ENCODE data around the gene INAFM1.
"Not testable (repeated sequence)": the region's sequence is repeated elsewhere in the genome, so short reads cannot be mapped to it uniquely, and the experiment has no call there.

The INAFM1 gene

GRCh38 chr19:47240996-47241918, 33.4 kb upstream of the INAFM1 start:
- DNase-seq (ENCODE audit: low read depth), result peak; percentile 80

GRCh38 chr19:47241919-47242577, 32.6 kb upstream of the INAFM1 start:
- no peak for DNase-seq (ENCODE audit: low read depth)

- DNase-seq (ENCODE audit: low read depth), result no peak
These were observed 31.3 kb upstream of the INAFM1 start for GRCh38 chr19:47243364-47243775.

- DNase-seq (ENCODE audit: low read depth), result peak; percentile 95
These were observed 30.7 kb upstream of the INAFM1 start for GRCh38 chr19:47243776-47244547.

GRCh38 chr19:47247308-47247990, 27.2 kb upstream of the INAFM1 start:
- peak; percentile 62 for DNase-seq (ENCODE audit: low read depth)

GRCh38 chr19:47253016-47253415, 21.7 kb upstream of the INAFM1 start:
- not testable (repeated sequence) for DNase-seq (ENCODE audit: low read depth)

GRCh38 chr19:47253467-47253881, 21.2 kb upstream of the INAFM1 start:
- peak; percentile 80 for DNase-seq (ENCODE audit: low read depth)

GRCh38 chr19:47253970-47254369, 20.7 kb upstream of the INAFM1 start:
- DNase-seq (ENCODE audit: low read depth), result no peak

GRCh38 chr19:47255879-47256692, 18.6 kb upstream of the INAFM1 start, which contains the start of gene CCDC9:
TSS of gene CCDC9 (plus strand) at chr19:47256525. CDS start at chr19:47258401, 1,876 bp downstream.
- DNase-seq (ENCODE audit: low read depth), result peak; percentile 95

GRCh38 chr19:47256693-47257410, 17.8 kb upstream of the INAFM1 start:
- peak; percentile 96 for DNase-seq (ENCODE audit: low read depth)

- DNase-seq (ENCODE audit: low read depth), result peak; percentile 10
These were observed 17.1 kb upstream of the INAFM1 start for GRCh38 chr19:47257411-47258169.

- DNase-seq (ENCODE audit: low read depth), result no peak
These were observed 16.3 kb upstream of the INAFM1 start for GRCh38 chr19:47258434-47258833.

- DNase-seq (ENCODE audit: low read depth), result no peak
These were observed 15.7 kb upstream of the INAFM1 start for GRCh38 chr19:47258895-47259555.

GRCh38 chr19:47260476-47260875, 14.2 kb upstream of the INAFM1 start:
- no peak for DNase-seq (ENCODE audit: low read depth)

GRCh38 chr19:47261946-47262793, 12.5 kb upstream of the INAFM1 start:
- not testable (repeated sequence) for DNase-seq (ENCODE audit: low read depth)

- DNase-seq (ENCODE audit: low read depth), result no peak
These were observed 10.1 kb upstream of the INAFM1 start for GRCh38 chr19:47264629-47265028.

- no peak for DNase-seq (ENCODE audit: low read depth)
These were observed 8.2 kb upstream of the INAFM1 start for GRCh38 chr19:47266401-47266941.

GRCh38 chr19:47267350-47267759, 7.3 kb upstream of the INAFM1 start:
- DNase-seq (ENCODE audit: low read depth), result no peak
